SH-SY5Y (cell line): ENCODE data around the gene FLNA.

ENCODE experiments used
- GATA2 ChIP-seq: IDR thresholded peaks from 2 replicates; pipeline ENCODE4 v1.6.1; 2011; ENCODE audit warnings: mild to moderate bottlenecking, low read depth, low read length
- GATA3 ChIP-seq: IDR thresholded peaks from 2 replicates; pipeline ENCODE4 v1.6.1; 2011; ENCODE audit warnings: low read depth, mild to moderate bottlenecking, low read length, moderate library complexity

GRCh38 chrX:154412468-154412867 lies 38.0 kb upstream of the FLNA start:
- TF ChIP-seq GATA2 (no peak), GATA3 (no peak)
